IMR-90 (cell line): ENCODE data around the gene DVL3. TPM values are rescaled to one million over a fixed set of nuclear protein-coding genes. Genes with fewer than 3 reads are reported as not detected.
A peak's percentile ranks its signal among the peaks of the same experiment; 100 is the strongest.

Experiments
- ATAC-seq: fragments of 200-7000 bp; cut with Tn5 transposase; 2 replicates; pipeline ENCODE4 v1.9.1; 2020; ENCODE audit warnings: low read depth, mild to moderate bottlenecking, moderate library complexity
- BruUV-seq: library from RNA; stranded (reverse); fragments of 400-500 nt; replicated peaks from 2 replicates; lab custom pipeline; 2021; lab: Mats Ljungman, UMichigan
- CTCF ChIA-PET: fragments of 300-600 bp; formaldehyde crosslinking; extraction: SDS; loops from one replicate; lab custom pipeline; 2021; ENCODE audit warnings: antibody characterized with exemption; lab: Yijun Ruan, JAX
- POLR2A ChIA-PET: fragments of 300-600 bp; sonication (Branson Sonifier 250); formaldehyde crosslinking; loops from one replicate; lab custom pipeline; 2022; ENCODE audit warnings: antibody characterized with exemption; ENCODE audit not compliant: unreplicated experiment; lab: Charles Lee
- DNase-seq: peaks from one replicate; pipeline ENCODE4 v3.0.0; 2013
- H2AFZ ChIP-seq: replicated peaks from 2 replicates; pipeline ENCODE3; 2013; ENCODE audit warnings: low read length, mild to moderate bottlenecking; ENCODE audit not compliant: poor library complexity
- H2AK5ac ChIP-seq: 2 replicates; pipeline ENCODE4 v1.6.1; 2013; ENCODE audit warnings: low read depth, low read length, inconsistent platforms
- H2AK9ac ChIP-seq: replicated peaks from 2 replicates; pipeline ENCODE3; 2013; ENCODE audit warnings: mild to moderate bottlenecking, low read depth, low read length, moderate library complexity; ENCODE audit not compliant: poor library complexity
- H2BK120ac ChIP-seq: 2 replicates; pipeline ENCODE4 v1.6.1; 2013; ENCODE audit warnings: low read depth, low read length, inconsistent platforms
- H2BK15ac ChIP-seq: 3 replicates; pipeline ENCODE4 v1.6.1; 2013; ENCODE audit warnings: low read depth, low read length, inconsistent platforms
- H2BK20ac ChIP-seq: 2 replicates; pipeline ENCODE4 v1.6.1; 2013; ENCODE audit warnings: low read depth, mild to moderate bottlenecking, inconsistent platforms, low read length, moderate library complexity
- H2BK5ac ChIP-seq: 2 replicates; pipeline ENCODE4 v1.6.1; 2013; ENCODE audit warnings: mild to moderate bottlenecking, low read depth, low read length, inconsistent platforms; ENCODE audit not compliant: poor library complexity, severe bottlenecking
- H3K14ac ChIP-seq: replicated peaks from 2 replicates; pipeline ENCODE4 v1.6.1; 2013; ENCODE audit warnings: low read depth, low read length, inconsistent platforms
- H3K18ac ChIP-seq: 2 replicates; pipeline ENCODE4 v1.6.1; 2013; ENCODE audit warnings: low read depth, low read length, control low read depth
- H3K23ac ChIP-seq: 2 replicates; pipeline ENCODE4 v1.6.1; 2013; ENCODE audit warnings: low read depth, low read length, inconsistent platforms
- H3K27ac ChIP-seq: 2 replicates; pipeline ENCODE4 v1.5.1; 2013; ENCODE audit warnings: mild to moderate bottlenecking, control low read depth, low read length; ENCODE audit not compliant: insufficient read depth
- H3K27me3 ChIP-seq: 2 replicates; pipeline ENCODE4 v1.6.1; 2013; ENCODE audit warnings: low read length; ENCODE audit not compliant: control insufficient read depth, insufficient read depth
- H3K36me3 ChIP-seq: 2 replicates; pipeline ENCODE4 v1.6.1; 2013; ENCODE audit warnings: low read length, mixed read lengths; ENCODE audit not compliant: control insufficient read depth, insufficient read depth
- H3K4ac ChIP-seq: 2 replicates; pipeline ENCODE4 v1.6.1; 2013; ENCODE audit warnings: low read depth, low read length, inconsistent platforms
- H3K4me1 ChIP-seq: 2 replicates; pipeline ENCODE4 v1.6.1; 2013; ENCODE audit warnings: low read length, mixed read lengths; ENCODE audit not compliant: control insufficient read depth, insufficient read depth
- H3K4me2 ChIP-seq: 2 replicates; pipeline ENCODE4 v1.6.1; 2013; ENCODE audit warnings: low read depth, mild to moderate bottlenecking, control low read depth, low read length, moderate library complexity
- H3K4me3 ChIP-seq: 2 replicates; pipeline ENCODE4 v1.5.1; 2013; ENCODE audit warnings: low read depth, mild to moderate bottlenecking, control low read depth, low read length, moderate library complexity; ENCODE audit not compliant: insufficient read depth
- H3K56ac ChIP-seq: 2 replicates; pipeline ENCODE4 v1.6.1; 2013; ENCODE audit warnings: low read length, inconsistent platforms; ENCODE audit not compliant: insufficient read depth; ENCODE audit errors: extremely low read depth
- H3K79me1 ChIP-seq, 2 experiments: 2 replicates each; pipeline ENCODE4 v1.6.1; 2013; ENCODE audit warnings: low read length in 2 of 2, inconsistent platforms in 1 of 2, low read depth in 1 of 2
- H3K9ac ChIP-seq: 2 replicates; pipeline ENCODE4 v1.6.1; 2013; ENCODE audit warnings: low read depth, low read length, control low read depth
- H3K9me1 ChIP-seq: 2 replicates; pipeline ENCODE4 v1.6.1; 2013; ENCODE audit warnings: low read length, inconsistent platforms; ENCODE audit not compliant: insufficient read depth
- H3K9me3 ChIP-seq: 2 replicates; pipeline ENCODE4 v1.6.1; 2013; ENCODE audit warnings: low read length; ENCODE audit not compliant: control insufficient read depth, insufficient read depth
- H4K20me1 ChIP-seq: 2 replicates; pipeline ENCODE4 v1.6.1; 2013; ENCODE audit warnings: low read length, inconsistent platforms; ENCODE audit not compliant: insufficient read depth
- H4K5ac ChIP-seq: 2 replicates; pipeline ENCODE4 v1.6.1; 2013; ENCODE audit warnings: mild to moderate bottlenecking, low read depth, low read length, control low read depth
- H4K8ac ChIP-seq, 2 experiments: 2 replicates each; pipeline ENCODE4 v1.6.1; 2013; ENCODE audit warnings: low read depth in 2 of 2, low read length in 2 of 2, control low read depth in 1 of 2, inconsistent platforms in 1 of 2
- H4K91ac ChIP-seq: 2 replicates; pipeline ENCODE4 v1.6.1; 2013; ENCODE audit warnings: low read depth, low read length, inconsistent platforms; ENCODE audit not compliant: insufficient read depth
- BHLHE40 ChIP-seq: fragments of 150-350 bp; IDR thresholded peaks from 2 replicates; pipeline ENCODE4 v1.6.1; 2016; ENCODE audit warnings: mild to moderate bottlenecking, low read depth, low read length
- CEBPB ChIP-seq: IDR thresholded peaks from 2 replicates; pipeline ENCODE4 v1.6.1; 2012; ENCODE audit warnings: low read depth, low read length, improper control_type of control experiment
- CHD1 ChIP-seq: IDR thresholded peaks from 2 replicates; pipeline ENCODE4 v1.6.1; 2012; ENCODE audit warnings: low read depth, low read length, improper control_type of control experiment
- CTCF ChIP-seq: conservative IDR thresholded peaks from 2 replicates; pipeline ENCODE4 v1.5.1; 2012; ENCODE audit warnings: mild to moderate bottlenecking, low read depth, low read length, improper control_type of control experiment
- ELK1 ChIP-seq: fragments of 150-350 bp; IDR thresholded peaks from 2 replicates; pipeline ENCODE4 v1.6.1; 2016; ENCODE audit warnings: low read depth, mild to moderate bottlenecking, low read length, moderate library complexity, borderline replicate concordance
- FOS ChIP-seq: fragments of 150-350 bp; IDR thresholded peaks from 2 replicates; pipeline ENCODE4 v1.6.1; 2016; ENCODE audit warnings: low read depth, low read length
- MAFK ChIP-seq: IDR thresholded peaks from 2 replicates; pipeline ENCODE4 v1.6.1; 2012; ENCODE audit warnings: low read depth, low read length, improper control_type of control experiment
- MAZ ChIP-seq: IDR thresholded peaks from 2 replicates; pipeline ENCODE4 v1.6.1; 2012; ENCODE audit warnings: low read depth, mild to moderate bottlenecking, low read length, improper control_type of control experiment, moderate library complexity, borderline replicate concordance
- MXI1 ChIP-seq: IDR thresholded peaks from 2 replicates; pipeline ENCODE4 v1.6.1; 2012; ENCODE audit warnings: low read depth, mild to moderate bottlenecking, low read length, moderate library complexity, borderline replicate concordance
- NFE2L2 ChIP-seq: fragments of 150-350 bp; IDR thresholded peaks from 2 replicates; pipeline ENCODE4 v1.6.1; 2016; ENCODE audit warnings: low read depth, mild to moderate bottlenecking, low read length
- POLR2A ChIP-seq: IDR thresholded peaks from 2 replicates; pipeline ENCODE4 v1.6.1; 2012; ENCODE audit warnings: mild to moderate bottlenecking, low read depth, low read length
- RAD21 ChIP-seq: IDR thresholded peaks from 2 replicates; pipeline ENCODE4 v1.6.1; 2012; ENCODE audit warnings: low read length, improper control_type of control experiment
- RCOR1 ChIP-seq: IDR thresholded peaks from 2 replicates; pipeline ENCODE4 v1.6.1; 2012; ENCODE audit warnings: mild to moderate bottlenecking, low read length, improper control_type of control experiment; ENCODE audit not compliant: insufficient replicate concordance
- RFX5 ChIP-seq: IDR thresholded peaks from 2 replicates; pipeline ENCODE4 v1.8.0; 2012; ENCODE audit warnings: low read depth, mild to moderate bottlenecking, low read length, moderate library complexity
- SMC3 ChIP-seq: fragments of 150-350 bp; IDR thresholded peaks from 2 replicates; pipeline ENCODE4 v1.6.1; 2016; ENCODE audit warnings: low read depth, mild to moderate bottlenecking, antibody characterized with exemption, low read length, moderate library complexity
- WGBS, 2 experiments: methylation state at CpG; one replicate each; pipeline versions ENCODE4 v1.1.5 to v1.1.7; 2013; ENCODE audit warnings: missing lambda C conversion rate in 2 of 2; ENCODE audit not compliant: insufficient read length in 1 of 2; ENCODE audit errors: extremely low coverage in 2 of 2; 5-methylcytosine and 5-hydroxymethylcytosine counted together
- dilution Hi-C: fragments of 300-500 bp; cut with HindIII; formaldehyde crosslinking; loops from one replicate; pipeline ENCODE4 v1.14.3; 2018; ENCODE audit warnings: low sequenced_read_pairs; ENCODE audit not compliant: unreplicated experiment
- in situ Hi-C: fragments of 300-500 bp; cut with MboI; formaldehyde crosslinking; loops from 3 replicates; pipeline ENCODE4 v1.14.3; 2019; ENCODE audit warnings: low sequenced_read_pairs, inconsistent platforms, mixed read lengths
- intact Hi-C: fragments of 100-400 bp; cut with micrococcal nuclease; formaldehyde crosslinking; loops from 2 replicates; pipeline ENCODE4 v1.10.0; 2022
- polyA plus RNA-seq, 3 experiments: library from polyadenylated mRNA; depleted of rRNA; stranded (reverse); fragments of >200 nt; gene quantifications; 2 replicates each; pipeline ENCODE4 v1.2.3, GENCODE V29; 2012; ENCODE audit warnings: low replicate concordance in 1 of 3
- total RNA-seq: library from RNA; depleted of rRNA; stranded (reverse); fragments of >200 nt; gene quantifications from 2 replicates; pipeline ENCODE4 v1.2.3, GENCODE V29; 2012
- TF ChIP-seq, protein P1 (sequence below): fragments of 150-350 bp; IDR thresholded peaks from 2 replicates; pipeline ENCODE4 v1.6.1; 2017; ENCODE audit warnings: mild to moderate bottlenecking, antibody characterized with exemption, low read length, low read depth

The DVL3 gene
- total and polyA plus RNA-seq, 2 of the 4 experiments (the other 2 are of a cell fraction): 23.3 to 40.4 TPM

- peaks cover 5% of the 10 kb centered on the region for H3K36me3 ChIP-seq
- ChIA-PET POLR2A (no interaction called here), CTCF (interaction anchor here (0.6 kb wide), 1 partner anchor 91 kb away, joined by 3 read pairs; no protein-coding TSS in a partner anchor)
- peak overlapping the region; percentile 97 for H3K14ac ChIP-seq
- H3K9me3 ChIP-seq: no peaks in the 10 kb centered on the region
- peak overlapping the region; percentile 88 for H2BK5ac ChIP-seq
- peak overlapping the region; percentile 84; the same call in 1 of the 3 replicates for H2BK15ac ChIP-seq
- in situ Hi-C loops: no loop called here
- H2AK5ac ChIP-seq: peak overlapping the region; percentile 61; the same call in 1 of the 2 replicates
- H4K8ac ChIP-seq: peak overlapping the region; percentile 57 to 98
- H2BK120ac ChIP-seq: peak overlapping the region; percentile 69
- H3K27me3 ChIP-seq: no peaks in the 10 kb centered on the region
- peak overlapping the region; percentile 95 for H3K4ac ChIP-seq
- H3K9ac ChIP-seq: peak overlapping the region; percentile 95
- 0% methylated on average over 5 of the region's 21 CpGs; no CpG with 5 or more reads in 1 of the 2 experiments for WGBS, 2 experiments
- H3K27ac ChIP-seq: peak overlapping the region; percentile 87
- H3K23ac ChIP-seq: peak overlapping the region; percentile 69
- H2AFZ ChIP-seq: peak overlapping the region; percentile 98
- intact Hi-C loops: loop anchor here (1.0 to 2.0 kb wide), 3 partner anchors 114 to 239 kb away; partner anchors contain the start of genes ABCC5, ALG3 and EEF1AKMT4
- BruUV-seq: no TSS peak
- H3K79me1 ChIP-seq: peaks cover 3 to 37% of the 10 kb centered on the region in 2 experiments; a peak in 2 of 4 replicates
- dilution Hi-C loops: no loop called here
- no peaks in the 10 kb centered on the region; the same call in 1 of the 2 replicates for H3K4me1 ChIP-seq
- TF ChIP-seq CEBPB (no peak), BHLHE40 (no peak), SMC3 (no peak), MAZ (no peak), RCOR1 (no peak), ELK1 (no peak), RAD21 (no peak), POLR2A (no peak), CHD1 (no peak), FOS (no peak), RFX5 (no peak), MAFK (no peak), NFE2L2 (no peak), MXI1 (no peak), CTCF (no peak)
- TF ChIP-seq, protein P1, sequence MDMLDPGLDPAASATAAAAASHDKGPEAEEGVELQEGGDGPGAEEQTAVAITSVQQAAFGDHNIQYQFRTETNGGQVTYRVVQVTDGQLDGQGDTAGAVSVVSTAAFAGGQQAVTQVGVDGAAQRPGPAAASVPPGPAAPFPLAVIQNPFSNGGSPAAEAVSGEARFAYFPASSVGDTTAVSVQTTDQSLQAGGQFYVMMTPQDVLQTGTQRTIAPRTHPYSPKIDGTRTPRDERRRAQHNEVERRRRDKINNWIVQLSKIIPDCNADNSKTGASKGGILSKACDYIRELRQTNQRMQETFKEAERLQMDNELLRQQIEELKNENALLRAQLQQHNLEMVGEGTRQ: no peak
- DNase-seq (no peak), ATAC-seq (peak; percentile 38)
- peaks cover 7% of the 10 kb centered on the region for H3K9me1 ChIP-seq
- peak overlapping the region; percentile 76 for H3K18ac ChIP-seq
- H4K91ac ChIP-seq: peak overlapping the region; percentile 83
- peak overlapping the region; percentile 36; the same call in 1 of the 2 replicates for H2BK20ac ChIP-seq
- H2AK9ac ChIP-seq: peak overlapping the region; percentile 95
- H4K20me1 ChIP-seq: no peaks in the 10 kb centered on the region; the same call in 1 of the 2 replicates
- H3K4me2 ChIP-seq: peak overlapping the region; percentile 77
- H4K5ac ChIP-seq: peak overlapping the region; percentile 41
- peak overlapping the region; percentile 89 for H3K56ac ChIP-seq
- peak overlapping the region; percentile 91 for H3K4me3 ChIP-seq
These were observed 20.4 kb upstream of the DVL3 start for GRCh38 chr3:184134746-184135148.
